ENCODE data around the gene RBBP8.
"Not testable (repeated sequence)": the region's sequence is repeated elsewhere in the genome, so short reads cannot be mapped to it uniquely, and the experiment has no call there.

Gene RBBP8

GRCh38 chr18:22939649-22940048, 6.5 kb downstream of the RBBP8 start:
- TF ChIP-seq CTCF (IDR thresholded peaks at IDR 0.05; ENCODE audit: insufficient read depth, low read depth, low read length, missing control alignments): no peak
- H3K4me3 ChIP-seq (ENCODE audit: low read depth, low read length): no peak overlapping the region
- DNase-seq (ENCODE audit: low read depth): no peak

DNA sequence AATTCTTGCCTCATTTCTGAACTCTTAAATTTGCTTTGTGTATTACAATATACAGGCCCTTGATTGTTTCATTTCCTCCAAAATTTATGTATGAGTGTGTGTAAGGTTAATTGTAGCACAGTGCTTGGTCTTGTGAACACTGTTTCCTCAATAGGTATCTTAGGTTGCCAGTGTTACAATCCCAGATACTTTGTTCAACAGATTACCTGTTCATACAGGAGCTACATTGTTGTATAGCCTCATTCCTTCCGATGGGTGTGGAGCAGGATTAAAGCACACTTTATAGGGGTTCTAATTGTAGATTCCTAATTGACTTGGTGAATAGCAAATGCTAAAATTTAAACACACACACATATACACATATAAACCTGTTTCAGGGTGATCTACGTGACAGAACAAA, 10.7 kb downstream of the RBBP8 start:
- no peak for TF ChIP-seq CTCF (IDR thresholded peaks at IDR 0.05; ENCODE audit: insufficient read depth, low read depth, low read length, missing control alignments)
- no peak for DNase-seq (ENCODE audit: low read depth)
- H3K4me3 ChIP-seq (ENCODE audit: low read depth, low read length): no peak overlapping the region

DNA sequence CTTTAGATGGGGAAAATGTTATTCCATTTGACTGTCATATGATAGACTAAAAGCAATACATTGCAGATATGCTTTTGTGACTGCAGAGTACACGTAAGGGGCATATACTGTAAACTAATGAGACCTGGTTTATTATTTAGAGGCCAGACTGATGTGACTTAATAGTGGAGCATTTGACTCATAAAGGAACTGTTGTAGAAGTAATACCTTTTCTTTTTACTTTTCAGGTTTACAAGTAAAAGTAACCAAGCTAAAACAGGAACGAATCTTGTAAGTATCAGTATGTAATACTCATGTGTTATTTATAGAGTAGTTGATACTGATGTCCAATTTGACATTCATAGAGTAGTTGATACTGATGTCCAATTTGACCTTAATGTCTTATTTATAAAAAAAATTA, 13.1 kb downstream of the RBBP8 start:
- TF ChIP-seq CTCF (IDR thresholded peaks at IDR 0.05; ENCODE audit: insufficient read depth, low read depth, low read length, missing control alignments): no peak
- no peak overlapping the region for H3K4me3 ChIP-seq (ENCODE audit: low read depth, low read length)
- no peak for DNase-seq (ENCODE audit: low read depth)

DNA sequence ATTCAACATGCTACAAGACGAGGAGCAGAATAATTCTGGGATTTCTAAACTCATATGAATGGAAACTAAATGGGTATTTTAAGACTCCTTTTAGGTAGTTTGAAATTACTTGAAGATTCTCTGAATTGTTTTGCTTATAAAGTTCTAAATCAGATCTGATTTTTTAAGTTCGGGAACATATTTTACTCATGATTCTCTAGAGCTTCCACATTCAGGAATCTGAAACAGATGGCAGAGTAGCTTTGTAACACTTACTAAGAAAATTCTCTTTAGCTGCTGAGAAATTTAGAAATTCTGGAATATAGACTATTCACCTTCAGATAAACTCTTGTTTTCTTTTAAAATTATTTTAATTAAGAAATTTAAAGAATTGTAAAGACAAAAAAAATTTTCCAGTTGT, 13.7 kb downstream of the RBBP8 start:
- H3K4me3 ChIP-seq (ENCODE audit: low read depth, low read length): no peak overlapping the region
- TF ChIP-seq CTCF (IDR thresholded peaks at IDR 0.05; ENCODE audit: insufficient read depth, low read depth, low read length, missing control alignments): no peak
- no peak for DNase-seq (ENCODE audit: low read depth)

- no peak overlapping the region for H3K4me3 ChIP-seq (ENCODE audit: low read depth, low read length)
- DNase-seq (ENCODE audit: low read depth): no peak
- no peak for TF ChIP-seq CTCF (IDR thresholded peaks at IDR 0.05; ENCODE audit: insufficient read depth, low read depth, low read length, missing control alignments)
Observed at GRCh38 chr18:22951823-22952222, 18.7 kb downstream of the RBBP8 start.

- no peak for TF ChIP-seq CTCF (IDR thresholded peaks at IDR 0.05; ENCODE audit: insufficient read depth, low read depth, low read length, missing control alignments)
- no peak for DNase-seq (ENCODE audit: low read depth)
- H3K4me3 ChIP-seq (ENCODE audit: low read depth, low read length): no peak overlapping the region
Observed at GRCh38 chr18:22952525-22952924, 19.4 kb downstream of the RBBP8 start.

DNA sequence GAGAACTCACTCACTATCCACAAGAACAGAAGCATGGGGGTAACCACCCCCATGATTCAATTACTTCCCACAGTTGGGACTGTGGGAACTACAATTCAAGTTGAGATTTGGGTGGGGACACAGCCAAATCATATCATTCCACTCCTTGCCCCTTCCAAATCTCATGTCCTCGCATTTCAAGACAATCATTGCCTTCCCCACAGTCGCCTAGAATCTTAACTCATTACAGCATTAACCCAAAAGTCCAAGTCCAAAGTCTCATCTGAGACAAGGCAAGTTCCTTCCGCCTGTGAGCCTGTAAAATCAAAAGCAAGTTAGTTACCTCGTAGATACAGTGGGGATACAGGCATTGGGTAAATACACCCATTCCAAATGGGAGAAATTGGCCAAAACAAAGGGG, 20.9 kb downstream of the RBBP8 start:
- not testable (repeated sequence) for DNase-seq (ENCODE audit: low read depth); H3K4me3 ChIP-seq (ENCODE audit: low read depth, low read length)

DNA sequence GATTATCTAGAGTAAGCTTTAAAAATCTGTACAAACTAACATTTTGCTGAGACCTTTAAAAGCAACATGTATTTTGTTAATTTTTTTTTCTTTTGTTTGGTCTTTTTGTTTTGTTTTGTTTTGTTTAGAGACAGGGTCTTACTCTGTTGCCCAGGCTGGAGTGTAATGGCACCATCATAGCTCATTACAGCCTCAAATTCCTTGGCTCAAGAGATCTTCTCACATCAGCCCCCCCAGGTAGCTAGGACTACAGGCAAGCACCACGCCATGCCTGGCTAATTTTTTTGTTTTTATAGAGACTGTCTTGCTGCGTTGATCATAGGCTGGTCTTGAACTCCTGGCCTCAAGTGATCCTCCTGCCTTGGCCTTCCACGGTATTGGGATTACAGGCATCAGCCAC, 23.1 kb downstream of the RBBP8 start:
- TF ChIP-seq CTCF (IDR thresholded peaks at IDR 0.05; ENCODE audit: insufficient read depth, low read depth, low read length, missing control alignments): no peak
- H3K4me3 ChIP-seq (ENCODE audit: low read depth, low read length): no peak overlapping the region
- DNase-seq (ENCODE audit: low read depth): no peak

Data from GM12865 (cell line).